ENCODE measurements around the gene CCND2.

Gene CCND2

DNA sequence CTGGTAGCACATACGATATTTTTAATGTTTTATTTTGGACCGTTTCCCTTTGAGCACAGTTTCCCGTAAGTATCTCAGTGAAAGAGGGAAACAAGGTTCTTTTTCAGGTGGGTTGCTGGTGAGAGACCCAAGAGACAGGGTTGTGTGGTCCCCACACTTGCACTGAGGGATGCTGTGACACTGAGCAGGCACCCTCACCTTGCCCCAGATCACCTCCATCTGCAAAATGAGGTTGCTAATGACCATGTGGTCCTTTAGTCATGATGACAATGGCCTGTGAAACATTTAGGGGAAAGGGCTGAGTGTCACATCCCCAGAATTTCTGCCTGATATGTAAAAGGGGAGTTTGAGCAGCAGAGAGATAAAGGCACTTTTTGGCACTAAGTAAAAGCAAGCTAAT is 4.3 kb downstream of the CCND2 start:
- DNase-seq (ENCODE audit: low spot score): no peak

DNA sequence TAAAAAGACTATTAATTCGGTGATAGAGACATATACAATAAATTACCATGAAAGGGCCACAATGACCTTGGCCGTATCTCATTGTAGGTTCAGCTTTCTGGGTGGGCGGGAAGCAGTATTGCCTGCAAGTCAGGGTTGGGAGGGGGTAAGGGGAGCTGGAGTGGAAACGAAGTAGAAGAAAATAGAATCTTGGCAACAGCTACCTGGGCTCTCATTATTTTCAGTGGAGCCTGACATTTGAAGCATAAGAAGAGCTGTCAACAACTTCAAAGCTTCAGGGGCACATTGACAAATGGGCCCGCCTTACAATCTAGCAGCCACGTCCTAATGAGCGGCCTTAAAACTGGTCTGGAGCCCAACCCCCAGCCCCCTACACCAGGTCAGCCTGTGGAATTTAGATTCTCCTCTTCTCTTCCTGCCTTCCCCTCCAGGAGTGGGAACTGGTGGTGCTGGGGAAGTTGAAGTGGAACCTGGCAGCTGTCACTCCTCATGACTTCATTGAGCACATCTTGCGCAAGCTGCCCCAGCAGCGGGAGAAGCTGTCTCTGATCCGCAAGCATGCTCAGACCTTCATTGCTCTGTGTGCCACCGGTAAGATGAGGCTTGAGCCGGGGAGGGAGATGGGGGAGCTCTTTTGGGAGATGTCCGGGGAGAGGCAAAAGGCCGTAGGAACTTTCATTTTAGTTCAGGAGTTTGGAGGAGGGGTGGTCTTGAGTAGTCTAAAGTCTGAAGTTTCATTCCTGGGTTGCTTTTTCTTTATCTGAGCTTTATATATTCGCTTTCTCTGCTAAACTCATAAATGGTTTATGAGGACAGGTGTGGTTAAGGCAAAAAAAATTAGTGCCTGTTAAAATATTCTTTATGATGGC is 5.0 kb downstream of the CCND2 start:
- no peak for DNase-seq (ENCODE audit: low spot score)

DNA sequence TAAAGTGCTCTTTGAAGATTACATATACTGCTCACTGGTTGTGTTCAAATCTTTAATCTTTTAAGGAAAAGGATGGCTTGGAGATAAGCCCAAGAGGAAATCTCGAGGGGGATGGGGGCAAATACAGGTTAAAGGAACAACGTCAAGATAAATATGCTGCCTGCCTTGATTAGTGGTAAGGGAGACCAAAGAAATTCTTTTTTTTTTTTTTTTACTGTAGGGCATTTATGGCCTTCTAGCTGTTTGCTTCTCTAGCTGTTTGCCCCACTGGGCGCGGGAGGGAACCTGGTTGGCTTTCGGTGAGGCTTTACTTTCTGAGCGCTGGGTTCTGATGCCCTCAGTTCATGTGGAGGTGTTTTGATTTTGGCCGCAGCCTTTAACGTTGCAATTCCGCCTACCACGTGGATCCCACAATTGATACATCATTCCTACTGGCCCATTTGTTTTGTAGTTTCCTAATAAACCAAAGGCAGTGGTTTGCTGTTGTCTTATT is 5.7 kb downstream of the CCND2 start:
- DNase-seq (ENCODE audit: low spot score): no peak

DNA sequence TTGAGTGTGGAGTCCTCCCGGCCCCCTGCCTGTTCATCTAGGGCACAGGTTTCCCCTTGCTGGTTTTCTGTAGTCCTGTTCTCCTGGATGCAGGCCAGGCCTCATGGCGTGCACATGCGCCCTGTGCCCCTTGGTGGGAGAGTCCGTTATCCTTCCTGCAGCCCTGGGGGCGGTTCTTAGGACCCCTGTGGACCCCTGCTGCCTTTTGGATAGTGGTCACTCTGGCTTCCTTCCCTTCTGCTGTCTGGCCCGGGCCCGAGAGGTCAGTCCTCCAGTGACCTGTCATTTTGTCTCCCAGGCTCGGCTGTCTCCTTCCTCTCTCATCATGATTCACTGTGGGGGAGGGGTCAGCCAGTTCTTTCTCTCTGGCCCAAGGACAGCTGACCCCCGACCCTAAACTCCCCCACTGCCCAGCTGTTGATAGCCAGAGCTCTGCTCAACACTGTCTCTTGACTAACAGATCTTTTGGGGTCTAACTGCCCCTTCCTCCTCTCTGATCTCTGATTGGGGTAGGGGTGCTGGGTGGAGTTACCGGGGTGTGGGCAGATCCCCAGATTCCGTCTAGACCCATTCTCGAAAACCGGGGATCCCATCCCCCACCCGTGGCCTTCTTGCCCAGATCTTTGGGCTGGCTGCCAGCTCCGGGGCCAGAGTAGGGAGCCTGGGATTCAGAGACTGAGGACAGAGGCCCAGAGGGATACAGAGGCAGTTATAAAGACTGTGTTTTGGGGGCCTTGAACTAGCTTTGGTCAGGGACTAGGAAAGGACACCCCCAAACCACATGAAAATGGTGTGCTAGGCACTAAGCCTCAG is 7.0 kb downstream of the CCND2 start:
- DNase-seq (ENCODE audit: low spot score): no peak

DNA sequence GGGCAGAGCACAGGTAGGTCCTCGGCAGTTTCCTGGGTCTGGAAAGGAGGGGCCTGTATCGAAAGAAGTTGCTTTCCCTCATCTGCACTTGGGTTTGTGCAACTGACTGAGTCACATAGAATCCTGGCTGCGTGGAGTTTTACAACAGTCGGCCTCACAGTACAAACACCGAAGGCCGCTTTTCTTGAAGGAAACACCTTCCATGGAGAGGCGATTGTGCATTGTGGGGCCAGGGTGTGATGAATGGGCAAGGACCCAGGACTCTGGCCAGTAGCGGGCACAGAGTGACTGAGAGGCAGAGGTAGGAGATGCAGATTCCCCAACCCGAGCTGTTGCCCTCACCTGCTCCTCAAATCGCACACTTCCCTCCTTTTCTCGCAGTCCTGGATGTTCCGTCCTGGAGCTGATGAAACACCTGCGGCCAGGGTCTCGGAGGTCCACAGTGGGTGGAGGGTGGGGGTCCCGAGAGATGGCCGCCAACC is 7.7 kb downstream of the CCND2 start:
- DNase-seq (ENCODE audit: low spot score): no peak

DNA sequence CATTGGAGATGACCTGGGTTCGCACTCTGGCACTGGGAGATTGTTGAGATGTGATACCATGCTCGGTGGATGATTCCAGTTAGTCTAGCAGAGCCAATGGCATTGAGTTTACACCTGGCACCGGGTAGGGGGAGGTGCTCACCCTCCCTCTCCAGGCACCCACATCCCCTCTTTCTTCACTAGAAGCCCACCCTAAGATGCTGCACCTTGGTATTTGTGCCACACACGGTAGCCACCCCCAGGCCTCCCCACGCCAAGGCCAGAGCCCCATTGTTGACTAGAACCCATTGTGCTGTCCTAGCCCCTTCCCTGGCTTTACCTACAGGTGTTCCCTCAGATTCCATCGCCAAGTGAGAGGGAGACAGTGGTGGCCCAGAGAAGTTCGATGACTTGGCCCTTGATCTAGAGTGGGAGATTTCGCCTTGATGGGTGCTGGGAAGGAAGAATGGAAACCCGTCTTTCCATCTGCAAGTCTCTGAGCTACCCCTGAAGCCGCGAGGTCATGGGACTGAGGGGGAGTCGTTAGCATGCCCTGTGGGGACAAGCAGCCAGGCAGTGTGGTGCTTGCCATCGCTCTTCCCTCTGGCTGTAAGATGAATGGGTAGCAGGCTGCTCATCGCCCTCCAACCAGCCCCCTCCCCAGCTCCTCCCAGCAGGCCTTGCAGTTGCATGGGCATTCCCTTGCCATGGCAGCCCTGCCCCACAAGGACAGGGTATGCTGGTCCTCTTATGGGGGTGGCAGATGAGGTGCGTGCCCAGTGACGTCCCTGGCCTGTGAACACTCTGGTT is 8.7 kb downstream of the CCND2 start:
- DNase-seq (ENCODE audit: low spot score): no peak

DNA sequence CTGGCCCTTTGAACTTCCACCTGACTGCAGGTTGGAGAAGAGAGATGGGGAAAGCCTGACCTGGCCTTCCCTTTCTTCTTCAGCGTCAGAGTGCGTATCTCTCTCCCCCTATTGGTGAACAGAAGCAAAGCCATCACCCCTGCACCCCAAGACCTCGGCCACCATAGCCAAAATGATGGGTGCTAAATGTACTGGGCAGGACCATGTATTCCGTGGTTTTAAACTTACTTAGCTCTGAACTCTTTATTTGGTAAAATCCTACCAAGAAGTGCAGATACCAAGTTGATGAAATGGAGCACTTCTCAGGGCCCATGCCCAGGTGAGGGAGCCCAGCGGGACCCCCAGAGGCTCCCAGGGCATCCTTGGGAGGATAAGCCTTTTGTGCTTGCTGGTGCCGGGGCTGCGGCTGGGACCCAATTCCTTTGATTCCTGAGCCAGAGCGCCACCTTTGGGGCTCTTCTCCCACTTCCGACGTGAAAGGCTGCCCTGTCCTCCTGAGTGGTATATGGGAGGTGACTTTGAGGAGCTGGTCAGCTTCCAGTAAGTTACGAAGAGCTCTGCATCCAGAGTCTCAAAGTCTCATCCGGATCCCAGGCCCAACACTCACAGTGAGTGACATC is 9.4 kb downstream of the CCND2 start:
- DNase-seq (ENCODE audit: low spot score): no peak

DNA sequence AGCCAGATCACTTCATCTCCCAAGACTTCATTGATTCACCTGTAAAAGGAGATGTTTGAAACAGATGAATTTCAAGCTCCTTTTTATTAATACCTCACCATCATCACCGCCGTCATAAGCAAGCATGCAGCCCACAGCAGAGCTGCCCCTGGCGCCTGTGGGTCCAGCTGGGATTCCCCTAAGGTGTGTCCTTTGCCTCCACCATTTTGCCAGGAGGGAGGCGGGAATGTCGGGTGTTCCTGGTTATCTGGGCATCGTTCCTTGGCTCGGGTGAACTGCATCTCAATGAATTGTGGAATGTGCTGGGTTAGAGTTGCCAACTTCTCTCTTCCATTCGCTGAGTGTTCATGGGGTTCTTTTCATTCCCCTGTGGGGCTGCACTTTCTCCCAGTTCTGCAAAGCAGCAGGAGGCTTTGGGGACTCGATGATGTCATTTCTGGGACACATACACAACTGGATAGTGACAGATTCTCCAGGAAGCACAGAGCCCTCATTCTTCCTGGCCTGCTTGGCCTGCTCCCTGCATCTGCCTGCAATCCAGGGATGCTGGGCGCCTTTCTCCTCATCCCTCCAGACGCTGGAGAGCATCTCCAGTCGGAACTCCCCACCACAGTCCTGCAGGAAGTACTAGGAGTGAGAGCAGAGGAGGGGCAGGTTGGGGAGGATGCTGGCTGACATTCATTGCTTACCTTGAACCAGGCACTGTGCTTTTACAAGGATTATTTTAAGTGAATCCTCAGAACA is 10.1 kb downstream of the CCND2 start:
- no peak for DNase-seq (ENCODE audit: low spot score)

DNA sequence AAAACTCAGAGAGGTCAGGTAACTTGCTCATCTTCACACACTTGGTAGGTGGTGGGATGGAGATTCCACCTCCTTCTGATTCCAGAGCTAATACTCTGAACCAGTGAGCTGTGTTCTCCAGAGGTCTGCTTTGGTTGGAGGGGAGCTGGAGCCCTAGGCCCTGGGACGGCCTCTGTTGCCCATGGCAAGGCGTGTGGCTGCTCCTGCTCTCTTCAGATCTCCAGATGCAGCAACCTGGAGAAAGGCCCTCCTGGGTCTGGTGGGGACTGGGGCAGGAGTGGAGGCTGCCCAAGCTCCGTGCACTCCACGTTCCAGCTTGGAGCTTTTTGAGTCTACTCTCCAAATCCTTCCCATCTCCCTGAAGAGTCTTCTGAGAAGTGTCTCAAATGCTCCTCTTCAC is 10.7 kb downstream of the CCND2 start:
- no peak for DNase-seq (ENCODE audit: low spot score)

DNA sequence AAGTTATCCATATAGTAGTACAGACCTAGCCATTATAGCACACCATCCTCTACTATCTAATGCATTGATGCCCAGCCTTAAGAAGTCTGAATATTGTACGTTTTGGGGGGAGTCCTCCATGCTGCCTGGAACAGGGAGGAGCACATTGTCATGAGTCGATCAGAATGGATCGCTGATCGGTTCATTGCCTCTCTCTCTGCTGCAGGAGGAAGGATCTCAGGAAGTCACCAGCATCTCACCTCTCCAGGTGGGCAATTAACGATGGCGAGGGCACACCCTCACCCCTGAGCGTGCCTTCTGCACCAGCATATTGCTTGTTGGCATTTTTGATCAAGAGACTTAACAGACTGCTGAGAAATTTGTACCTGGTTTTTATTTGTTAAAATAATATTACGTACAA is 11.5 kb downstream of the CCND2 start:
- no peak for DNase-seq (ENCODE audit: low spot score)

DNA sequence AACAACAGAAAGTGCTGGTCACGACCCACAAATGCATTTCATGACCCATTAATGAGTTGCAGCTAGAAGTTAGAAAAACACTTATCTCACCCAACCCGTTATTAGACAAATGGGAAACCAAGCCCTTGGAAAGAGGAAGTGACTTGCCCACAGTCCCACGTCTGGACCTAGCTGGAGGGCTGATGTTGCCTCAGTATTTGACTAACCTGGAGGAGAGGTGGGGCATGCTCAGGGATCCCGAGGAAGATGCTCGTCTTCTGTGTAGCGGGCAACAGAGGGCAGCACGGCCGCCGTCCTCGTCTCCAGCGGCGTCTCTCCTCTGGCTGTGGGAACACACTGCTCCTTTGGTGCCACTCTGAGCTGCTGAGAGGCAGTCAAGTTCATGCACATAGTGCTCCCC is 12.7 kb downstream of the CCND2 start:
- DNase-seq (ENCODE audit: low spot score): no peak

DNA sequence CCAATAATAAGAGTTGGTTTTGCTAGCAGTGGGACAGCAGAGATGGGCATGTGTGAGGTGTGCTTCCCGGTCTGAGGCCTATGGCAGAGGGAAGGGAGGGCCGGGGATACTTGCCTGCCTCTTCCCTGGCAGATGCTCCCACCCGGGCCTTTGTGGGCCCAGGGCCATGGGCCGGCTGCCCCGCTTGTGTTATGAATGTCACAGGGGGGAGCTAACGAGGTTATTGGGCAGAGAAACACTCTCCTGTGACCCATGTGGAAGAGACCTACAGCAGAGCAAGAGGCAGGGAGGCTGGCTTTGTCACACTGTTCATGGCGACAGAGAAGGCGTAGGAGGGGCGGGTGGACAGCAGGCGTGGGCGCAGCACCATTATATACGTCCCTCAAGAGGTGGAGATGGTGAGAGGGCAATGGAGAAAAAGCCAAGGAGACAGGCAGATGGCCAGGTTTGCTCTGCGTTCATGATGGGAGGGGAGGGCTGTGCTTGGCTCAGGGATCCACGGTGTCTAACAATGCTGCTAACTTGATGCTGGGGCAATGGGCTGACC is 13.3 kb downstream of the CCND2 start:
- no peak for DNase-seq (ENCODE audit: low spot score)

DNA sequence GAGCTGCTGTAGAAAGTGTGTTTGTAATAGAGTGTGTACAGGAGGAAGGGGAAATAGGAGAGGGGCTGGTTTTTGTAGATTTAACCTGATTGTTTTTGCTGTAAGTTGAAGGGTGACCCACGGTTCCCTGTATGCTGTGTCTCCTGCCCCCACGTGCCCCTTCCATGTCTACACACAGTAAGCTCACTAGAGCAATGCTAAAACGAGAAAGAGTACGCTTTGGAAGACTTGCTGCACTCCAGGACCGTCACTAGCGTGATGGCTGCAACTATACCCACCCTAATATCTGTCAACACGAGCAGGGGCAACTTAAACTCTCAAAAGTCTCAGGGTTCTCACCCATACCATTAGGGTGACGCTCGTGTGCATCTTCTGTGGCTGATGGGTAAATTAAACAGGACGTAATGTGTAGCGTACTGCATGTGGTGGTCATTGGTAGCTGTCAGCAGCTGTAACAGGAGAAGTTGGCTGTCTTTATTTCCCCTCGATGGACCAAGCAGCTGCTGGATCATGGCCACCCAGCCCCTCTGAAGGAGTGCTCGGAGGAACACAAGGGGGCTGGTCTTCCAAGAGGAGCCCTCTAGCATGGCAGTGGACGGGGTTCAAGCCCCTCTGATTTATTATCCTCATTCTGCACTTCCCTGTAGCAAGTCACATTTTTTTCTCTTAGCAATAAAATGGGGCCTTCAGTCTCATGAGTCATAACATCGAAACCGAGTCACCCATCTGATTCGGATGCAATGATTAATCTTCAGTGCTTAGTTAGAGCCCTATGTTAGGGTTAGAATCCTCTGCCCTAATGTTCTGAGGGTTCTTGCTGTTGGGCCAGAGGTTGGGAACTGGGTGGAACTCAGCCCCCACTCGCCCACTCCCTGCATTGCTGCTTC is 14.0 kb downstream of the CCND2 start:
- no peak for DNase-seq (ENCODE audit: low spot score)

DNA sequence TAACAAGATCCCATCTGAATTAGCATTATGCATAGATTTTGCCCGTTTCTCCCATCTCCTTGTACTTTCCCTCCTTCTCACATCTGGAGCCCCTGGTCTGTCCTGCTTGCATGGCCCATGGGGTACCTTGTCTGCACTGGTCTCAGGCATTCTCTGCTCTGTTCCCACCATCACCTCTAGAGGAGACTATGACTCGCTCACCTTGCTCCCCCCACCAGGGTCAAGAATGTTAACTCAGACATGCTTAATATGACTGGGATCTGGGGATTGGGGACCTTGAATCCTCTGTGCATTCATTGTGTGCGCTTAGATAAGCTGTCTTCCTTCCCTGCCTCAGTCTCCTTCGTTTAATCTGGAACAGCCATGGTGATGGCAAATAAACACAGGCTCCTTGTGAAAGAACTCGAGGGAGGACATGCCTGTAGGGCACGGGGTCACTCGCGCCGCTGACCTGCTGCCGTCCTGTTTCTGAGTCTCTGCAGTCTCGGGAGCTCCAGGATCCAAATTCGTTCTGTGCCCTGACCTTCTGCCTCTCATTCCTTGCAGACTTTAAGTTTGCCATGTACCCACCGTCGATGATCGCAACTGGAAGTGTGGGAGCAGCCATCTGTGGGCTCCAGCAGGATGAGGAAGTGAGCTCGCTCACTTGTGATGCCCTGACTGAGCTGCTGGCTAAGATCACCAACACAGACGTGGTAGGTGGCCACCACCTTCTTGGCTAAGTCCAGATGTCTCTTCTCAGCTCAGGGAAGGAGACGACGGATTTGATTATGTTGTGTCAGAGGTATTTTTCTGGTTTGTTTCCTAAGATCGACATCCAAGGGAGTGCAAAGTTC is 15.0 kb downstream of the CCND2 start:
- no peak for DNase-seq (ENCODE audit: low spot score)

DNA sequence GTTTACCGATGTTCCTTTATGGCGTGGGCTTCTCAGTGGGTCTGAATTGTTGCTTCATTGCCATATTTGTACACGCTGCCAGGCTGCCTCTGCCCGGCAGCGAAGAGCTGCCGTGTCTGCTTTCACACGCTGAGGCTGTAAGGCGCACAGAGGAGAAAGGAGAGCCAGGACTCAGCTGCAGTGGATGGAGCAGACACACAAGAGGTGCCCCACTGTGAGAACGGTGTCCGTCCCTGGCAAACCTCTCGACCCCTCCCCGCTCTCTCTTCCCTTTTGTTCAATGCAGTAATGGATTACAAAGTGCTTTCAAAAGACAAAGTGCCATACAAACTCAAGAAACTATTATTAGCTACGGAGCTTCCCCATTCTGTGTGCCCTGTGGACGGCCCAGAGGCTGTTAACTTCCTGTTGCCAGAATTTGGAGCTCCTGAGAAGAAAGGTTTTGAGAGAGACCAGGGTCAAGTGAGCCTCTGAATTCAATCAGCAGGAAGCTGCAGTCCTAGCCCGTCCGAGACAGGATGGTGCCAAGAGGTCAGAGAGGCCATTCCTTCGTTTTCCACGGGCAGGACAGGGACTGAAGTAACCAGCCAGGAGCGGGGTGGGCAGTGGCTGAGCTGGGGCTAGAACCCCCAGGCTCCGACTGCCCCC is 15.8 kb downstream of the CCND2 start:
- no peak for DNase-seq (ENCODE audit: low spot score)

DNA sequence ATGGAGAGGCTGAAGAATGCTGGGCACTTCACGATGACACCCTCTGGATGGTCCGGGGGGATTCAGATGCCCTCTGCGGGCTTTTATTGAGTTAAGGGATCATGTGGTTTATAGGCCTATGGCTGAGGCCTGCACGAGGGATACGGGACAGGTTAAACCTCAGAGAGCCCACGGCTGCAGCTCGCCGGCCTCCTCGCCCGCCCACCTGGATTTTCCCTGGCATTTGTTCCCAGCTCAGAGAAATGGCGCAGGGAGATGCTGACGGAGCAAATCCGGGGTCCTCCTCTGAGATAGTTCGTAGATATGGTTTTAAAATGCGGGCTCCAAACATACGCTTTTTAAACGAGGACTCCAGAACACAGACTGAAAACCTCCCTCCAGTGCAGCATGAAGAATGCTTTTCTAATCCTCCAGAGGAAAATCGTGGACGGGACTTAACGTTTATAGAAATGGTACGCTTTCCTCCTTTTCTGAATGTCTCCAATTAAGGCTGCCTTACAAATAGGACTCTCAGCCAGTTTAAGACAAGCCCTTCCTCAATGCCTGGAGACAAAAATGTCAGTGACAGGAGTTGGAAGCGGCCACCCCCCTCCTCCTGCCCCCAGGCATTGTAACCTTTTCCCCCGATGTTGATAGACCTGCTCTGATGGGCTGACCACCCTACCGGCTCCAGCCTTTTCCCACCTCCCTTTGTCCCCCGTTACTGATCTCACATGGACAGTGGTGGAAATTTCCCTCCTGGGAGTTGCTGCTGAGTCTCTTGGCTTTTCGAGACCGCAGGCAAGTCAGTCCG is 16.6 kb downstream of the CCND2 start:
- no peak for DNase-seq (ENCODE audit: low spot score)

DNA sequence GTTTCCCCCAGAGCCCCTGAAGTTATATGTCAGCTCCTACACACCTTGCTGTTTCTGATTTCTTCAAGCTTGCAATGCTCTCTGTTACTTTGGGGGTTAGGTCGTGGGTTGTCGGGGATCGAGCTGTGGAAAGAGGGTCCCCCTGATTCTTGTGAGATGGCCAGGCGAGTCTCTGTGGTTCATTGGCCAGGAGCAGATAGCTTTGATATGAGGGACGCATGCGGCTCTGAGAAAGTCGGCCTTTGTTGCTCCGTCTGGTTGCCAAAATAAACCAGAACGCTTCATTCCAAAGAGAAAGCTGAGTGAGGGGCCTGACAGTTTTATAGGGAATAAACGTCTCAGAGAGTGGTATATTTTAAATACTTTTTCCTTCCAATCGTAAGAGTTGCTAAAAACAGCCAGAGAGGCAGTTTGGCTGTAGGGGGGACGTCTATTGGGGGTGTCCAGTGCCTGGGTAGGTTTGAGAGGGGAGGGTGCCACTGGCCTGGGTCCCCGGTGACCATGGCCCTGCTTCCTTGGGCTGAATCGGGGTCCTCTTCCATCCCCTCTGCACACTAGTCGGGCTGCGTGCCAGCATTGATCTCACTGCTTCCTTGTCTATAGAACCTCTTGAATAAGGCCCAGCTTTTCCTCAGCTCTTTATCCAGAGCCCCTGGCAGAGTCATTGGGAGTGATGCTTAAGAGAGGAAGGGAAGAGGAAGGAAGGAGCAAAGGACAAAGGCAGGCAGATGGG is 18.9 kb downstream of the CCND2 start:
- no peak for DNase-seq (ENCODE audit: low spot score)
